ENCODE measurements around the gene RIPPLY1. TPM values are rescaled to one million over a fixed set of nuclear protein-coding genes. Genes with fewer than 3 reads are reported as not detected.

RIPPLY1 gene, protein sequence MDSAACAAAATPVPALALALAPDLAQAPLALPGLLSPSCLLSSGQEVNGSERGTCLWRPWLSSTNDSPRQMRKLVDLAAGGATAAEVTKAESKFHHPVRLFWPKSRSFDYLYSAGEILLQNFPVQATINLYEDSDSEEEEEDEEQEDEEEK
- not detected for total RNA-seq

DNA sequence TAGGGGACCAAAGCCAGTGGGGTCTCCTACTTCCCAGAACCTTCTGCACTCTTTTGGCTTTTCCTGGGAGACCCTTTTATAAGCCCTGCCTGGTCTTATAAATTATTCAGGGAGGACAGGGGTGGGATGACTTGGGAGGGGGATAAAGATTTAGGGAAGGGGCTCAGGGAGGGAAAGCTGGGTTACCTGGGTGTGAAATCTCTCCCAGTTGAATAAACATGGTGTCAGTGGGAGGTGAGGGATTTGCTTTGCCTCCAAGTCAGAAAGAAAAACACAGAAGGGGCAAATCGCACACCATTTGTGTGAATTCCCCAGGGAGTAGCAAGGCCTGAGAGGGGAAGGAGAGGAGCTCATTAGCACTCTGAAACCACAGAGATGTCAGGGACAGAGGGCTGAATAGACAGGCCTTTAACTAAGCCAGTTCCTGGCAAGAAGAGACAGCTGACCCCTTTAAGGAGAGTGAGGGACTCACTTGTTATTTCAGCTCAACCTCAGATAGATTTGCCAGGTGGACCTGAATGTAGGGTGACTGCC is at the start of gene RIPPLY1:
TSS of gene RIPPLY1 (minus strand) at position 51 of the 534 bp plus-strand sequence. CDS start 54 bp downstream, outside the sequence.
- H3K27me3 ChIP-seq, result peaks cover 0 to 14% (median 0%) of the 10 kb centered on the region in 4 donors
- 63 to 100% methylated on average over 1 of the region's 1 CpG for WGBS, 2 donors
- no peak for TF ChIP-seq POLR2A (IDR thresholded peaks at IDR 0.05)
- TF ChIP-seq, protein P1, sequence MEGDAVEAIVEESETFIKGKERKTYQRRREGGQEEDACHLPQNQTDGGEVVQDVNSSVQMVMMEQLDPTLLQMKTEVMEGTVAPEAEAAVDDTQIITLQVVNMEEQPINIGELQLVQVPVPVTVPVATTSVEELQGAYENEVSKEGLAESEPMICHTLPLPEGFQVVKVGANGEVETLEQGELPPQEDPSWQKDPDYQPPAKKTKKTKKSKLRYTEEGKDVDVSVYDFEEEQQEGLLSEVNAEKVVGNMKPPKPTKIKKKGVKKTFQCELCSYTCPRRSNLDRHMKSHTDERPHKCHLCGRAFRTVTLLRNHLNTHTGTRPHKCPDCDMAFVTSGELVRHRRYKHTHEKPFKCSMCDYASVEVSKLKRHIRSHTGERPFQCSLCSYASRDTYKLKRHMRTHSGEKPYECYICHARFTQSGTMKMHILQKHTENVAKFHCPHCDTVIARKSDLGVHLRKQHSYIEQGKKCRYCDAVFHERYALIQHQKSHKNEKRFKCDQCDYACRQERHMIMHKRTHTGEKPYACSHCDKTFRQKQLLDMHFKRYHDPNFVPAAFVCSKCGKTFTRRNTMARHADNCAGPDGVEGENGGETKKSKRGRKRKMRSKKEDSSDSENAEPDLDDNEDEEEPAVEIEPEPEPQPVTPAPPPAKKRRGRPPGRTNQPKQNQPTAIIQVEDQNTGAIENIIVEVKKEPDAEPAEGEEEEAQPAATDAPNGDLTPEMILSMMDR (IDR thresholded peaks at IDR 0.05), result no peak

DNA sequence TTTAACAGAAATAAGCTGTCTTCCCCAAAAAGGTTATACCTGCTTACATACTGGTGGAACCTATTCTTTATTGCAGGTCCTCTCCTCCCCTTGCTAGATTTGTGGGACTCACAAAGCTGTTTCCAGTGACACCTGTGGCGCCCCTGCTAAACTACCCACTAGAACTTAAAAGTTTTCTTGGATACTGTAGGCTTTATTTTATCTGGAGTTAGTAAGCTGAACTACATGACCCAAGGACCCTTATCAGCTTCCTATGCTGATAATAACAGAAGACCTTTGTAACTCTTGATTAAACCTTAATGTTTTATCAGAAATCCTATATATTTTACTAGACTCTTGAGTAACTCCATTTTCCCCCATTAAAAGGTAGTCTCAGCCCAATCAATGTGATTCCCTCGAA is 49.4 kb upstream of the RIPPLY1 start:
- H3K27ac ChIP-seq, result no peak overlapping the region
- H3K36me3 ChIP-seq, result peaks cover 0 to 34% (median 0%) of the 10 kb centered on the region in 3 donors
- WGBS, 2 donors, result 75 to 85% methylated on average over 1 to 2 of the region's 2 CpGs
- no peaks in the 10 kb centered on the region for H3K4me1 ChIP-seq
- no peaks in the 10 kb centered on the region for H3K27me3 ChIP-seq
- no peaks in the 10 kb centered on the region for H3K9me3 ChIP-seq
- no peak overlapping the region for H3K4me3 ChIP-seq
- TF ChIP-seq, protein P1 (IDR thresholded peaks at IDR 0.05), result no peak
- TF ChIP-seq POLR2A (IDR thresholded peaks at IDR 0.05), result no peak
- intact Hi-C loops (cut with DNase I), result no loop called here
- DNase-seq, result no peak

More for the DNA sequence above, at the start of gene RIPPLY1:
- Histone ChIP-seq H3K4me3 (no peak within 1 kb of the TSS), H3K9me3 (no peaks in the 10 kb centered on the region), H3K36me3 (no peaks in the 10 kb centered on the region), H3K27ac (no peak within 1 kb of the TSS), H3K4me1 (no peaks in the 10 kb centered on the region)
- no peak for DNase-seq
- intact Hi-C loops (cut with DNase I), result no loop called here

DNA sequence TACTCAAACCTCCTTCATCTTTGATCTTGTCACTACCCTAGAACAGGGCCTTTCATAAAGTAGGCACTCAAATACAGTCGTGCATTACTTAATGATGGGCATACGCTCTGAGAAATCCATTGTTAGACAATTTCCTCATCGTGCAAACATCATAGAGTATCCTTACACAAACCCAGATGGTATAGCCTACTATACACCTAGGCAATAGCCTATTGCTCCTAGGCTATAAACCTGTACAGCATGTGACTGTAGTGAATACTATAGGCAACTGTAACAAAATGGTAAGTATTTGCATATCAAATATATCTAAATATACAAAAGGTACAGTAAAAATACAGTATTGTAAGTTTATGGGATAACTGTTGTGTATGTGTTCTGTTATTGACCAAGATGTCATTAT is 48.9 kb upstream of the RIPPLY1 start:
- TF ChIP-seq, protein P1 (IDR thresholded peaks at IDR 0.05), result no peak
- TF ChIP-seq POLR2A (IDR thresholded peaks at IDR 0.05), result no peak
- DNase-seq, result no peak
- Histone ChIP-seq H3K9me3 (no peaks in the 10 kb centered on the region), H3K4me1 (no peaks in the 10 kb centered on the region), H3K27ac (no peak overlapping the region), H3K36me3 (peaks cover 0 to 34% (median 0%) of the 10 kb centered on the region in 3 donors), H3K4me3 (no peak overlapping the region), H3K27me3 (no peaks in the 10 kb centered on the region)
- intact Hi-C loops (cut with DNase I), result no loop called here
- 76 to 79% methylated on average over 3 of the region's 3 CpGs for WGBS, 2 donors

DNA sequence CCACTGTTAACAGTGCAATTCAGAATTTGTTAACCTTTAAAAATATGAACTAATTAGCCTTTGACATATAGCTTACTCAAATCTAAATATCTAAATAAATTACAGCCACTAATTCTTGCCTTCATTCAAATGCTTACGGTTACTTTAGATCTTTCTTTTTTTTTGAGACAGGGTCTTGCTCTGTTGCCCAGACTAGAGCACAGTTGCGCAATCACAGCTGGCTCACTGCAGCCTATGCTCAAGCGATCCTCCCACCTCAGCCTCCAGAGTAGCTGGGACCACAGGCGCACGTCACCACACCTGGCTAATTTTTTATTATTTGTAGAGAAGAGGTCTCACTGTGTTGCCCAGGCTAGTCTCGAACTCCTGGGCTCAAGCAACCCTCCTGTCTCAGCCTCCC is 48.1 kb upstream of the RIPPLY1 start:
- TF ChIP-seq, protein P1 (IDR thresholded peaks at IDR 0.05), result no peak
- TF ChIP-seq POLR2A (IDR thresholded peaks at IDR 0.05), result no peak
- Histone ChIP-seq H3K36me3 (peaks cover 0 to 28% (median 0%) of the 10 kb centered on the region in 3 donors), H3K4me3 (no peak overlapping the region), H3K27ac (no peak overlapping the region), H3K4me1 (no peaks in the 10 kb centered on the region), H3K9me3 (no peaks in the 10 kb centered on the region), H3K27me3 (no peaks in the 10 kb centered on the region)
- intact Hi-C loops (cut with DNase I), result no loop called here
- 67 to 78% methylated on average over 1 to 6 of the region's 6 CpGs for WGBS, 2 donors
- no peak for DNase-seq

DNA sequence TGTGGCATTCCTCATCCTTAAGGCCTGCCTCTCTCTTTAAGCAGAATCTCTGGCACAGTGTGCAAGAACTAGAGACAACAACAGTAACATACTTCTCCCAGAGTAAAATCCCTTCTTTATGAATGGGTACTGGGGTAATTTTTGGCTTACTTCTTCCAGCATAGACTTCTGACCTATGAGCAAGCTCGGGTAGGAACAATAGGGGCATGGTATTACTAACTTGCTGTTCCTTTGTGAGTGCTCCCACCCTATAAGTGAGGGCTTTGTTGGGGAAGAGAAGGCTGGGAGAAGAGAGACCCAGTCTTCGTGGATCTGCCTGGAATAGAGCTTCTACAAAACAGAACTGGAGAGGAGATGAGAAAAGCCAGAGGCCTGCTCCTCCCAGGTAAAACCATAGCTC is 47.2 kb upstream of the RIPPLY1 start:
- no peaks in the 10 kb centered on the region for H3K4me1 ChIP-seq
- intact Hi-C loops (cut with DNase I), result no loop called here
- H3K4me3 ChIP-seq, result no peak overlapping the region
- WGBS, 2 donors, result 31% methylated on average over 2 of the region's 2 CpGs; no CpG with 5 or more reads in 1 of the 2 donors
- H3K36me3 ChIP-seq, result peaks cover 0 to 19% (median 0%) of the 10 kb centered on the region in 3 donors
- no peaks in the 10 kb centered on the region for H3K27me3 ChIP-seq
- H3K27ac ChIP-seq, result no peak overlapping the region
- no peak for TF ChIP-seq POLR2A (IDR thresholded peaks at IDR 0.05)
- TF ChIP-seq, protein P1 (IDR thresholded peaks at IDR 0.05), result no peak
- DNase-seq, result no peak
- H3K9me3 ChIP-seq, result no peaks in the 10 kb centered on the region
